ENCODE measurements around the gene ACYP2.
A peak's percentile ranks its signal among the peaks of the same experiment; 100 is the strongest.

Gene ACYP2

GRCh38 chr2:54267577-54267976 is 152.2 kb downstream of the ACYP2 start:
- WGBS (ENCODE audit: extremely low coverage, insufficient coverage, low lambda C conversion rate) = no CpG with 5 or more reads among the region's 1 CpG
- Histone ChIP-seq H3K4ac (ENCODE audit: low read depth, low read length) (no peak overlapping the region), H4K8ac (ENCODE audit: low read depth, low read length) (no peak overlapping the region), H3K79me2 (ENCODE audit: control insufficient read depth, insufficient read depth, low read length) (no peaks in the 10 kb centered on the region), H2BK5ac (ENCODE audit: low read length) (no peak overlapping the region), H3K56ac (ENCODE audit: low read length) (no peak overlapping the region), H3K4me2 (ENCODE audit: low read length) (no peak overlapping the region), H3K27ac (ENCODE audit: low read depth, low read length) (no peak overlapping the region), H3K79me1 (ENCODE audit: low read length) (no peaks in the 10 kb centered on the region), H3K18ac (ENCODE audit: low read length) (no peak overlapping the region), H2AK5ac (ENCODE audit: low read length) (no peak overlapping the region), H2BK120ac (ENCODE audit: low read depth, low read length) (no peak overlapping the region), H3K36me3 (ENCODE audit: control insufficient read depth, insufficient read depth, low read length) (no peaks in the 10 kb centered on the region), H3K27me3 (ENCODE audit: insufficient read depth, low read length, poor library complexity) (no peaks in the 10 kb centered on the region), H3K23ac (ENCODE audit: low read length) (no peak overlapping the region), H3K4me1 (ENCODE audit: control insufficient read depth, low read depth, low read length) (no peaks in the 10 kb centered on the region), H4K5ac (ENCODE audit: low read length) (no peak overlapping the region), H3K4me3 (ENCODE audit: low read length) (no peak overlapping the region), H2BK15ac (replicated peaks; ENCODE audit: low read depth) (no peak overlapping the region), H3K9ac (ENCODE audit: low read length) (no peak overlapping the region)
- DNase-seq = no peak

- no peaks in the 10 kb centered on the region for H3K79me2 ChIP-seq (ENCODE audit: control insufficient read depth, insufficient read depth, low read length)
- H2BK15ac ChIP-seq (replicated peaks; ENCODE audit: low read depth) = no peak overlapping the region
- H3K4me1 ChIP-seq (ENCODE audit: control insufficient read depth, low read depth, low read length) = no peaks in the 10 kb centered on the region
- no peaks in the 10 kb centered on the region for H3K27me3 ChIP-seq (ENCODE audit: insufficient read depth, low read length, poor library complexity)
- H2BK120ac ChIP-seq (ENCODE audit: low read depth, low read length) = no peak overlapping the region
- DNase-seq = no peak
- no peak overlapping the region for H3K18ac ChIP-seq (ENCODE audit: low read length)
- H4K8ac ChIP-seq (ENCODE audit: low read depth, low read length) = no peak overlapping the region
- no peaks in the 10 kb centered on the region for H3K79me1 ChIP-seq (ENCODE audit: low read length)
- H3K27ac ChIP-seq (ENCODE audit: low read depth, low read length) = no peak overlapping the region
- H3K9ac ChIP-seq (ENCODE audit: low read length) = no peak overlapping the region
- H3K56ac ChIP-seq (ENCODE audit: low read length) = no peak overlapping the region
- H3K4me2 ChIP-seq (ENCODE audit: low read length) = no peak overlapping the region
- H3K36me3 ChIP-seq (ENCODE audit: control insufficient read depth, insufficient read depth, low read length) = no peaks in the 10 kb centered on the region
- H3K4me3 ChIP-seq (ENCODE audit: low read length) = no peak overlapping the region
- H4K5ac ChIP-seq (ENCODE audit: low read length) = no peak overlapping the region
- H2BK5ac ChIP-seq (ENCODE audit: low read length) = no peak overlapping the region
- no peak overlapping the region for H3K23ac ChIP-seq (ENCODE audit: low read length)
- H3K4ac ChIP-seq (ENCODE audit: low read depth, low read length) = no peak overlapping the region
- WGBS (ENCODE audit: extremely low coverage, insufficient coverage, low lambda C conversion rate) = no CpG with 5 or more reads among the region's 4 CpGs
- no peak overlapping the region for H2AK5ac ChIP-seq (ENCODE audit: low read length)
These were observed 155.8 kb downstream of the ACYP2 start for GRCh38 chr2:54271189-54271588.

GRCh38 chr2:54271843-54272627 is 156.6 kb downstream of the ACYP2 start:
- no peak overlapping the region for H2AK5ac ChIP-seq (ENCODE audit: low read length)
- no peaks in the 10 kb centered on the region for H3K79me1 ChIP-seq (ENCODE audit: low read length)
- H3K4ac ChIP-seq (ENCODE audit: low read depth, low read length) = no peak overlapping the region
- H3K4me3 ChIP-seq (ENCODE audit: low read length) = no peak overlapping the region
- H3K23ac ChIP-seq (ENCODE audit: low read length) = no peak overlapping the region
- H3K9ac ChIP-seq (ENCODE audit: low read length) = no peak overlapping the region
- H2BK120ac ChIP-seq (ENCODE audit: low read depth, low read length) = no peak overlapping the region
- no peaks in the 10 kb centered on the region for H3K4me1 ChIP-seq (ENCODE audit: control insufficient read depth, low read depth, low read length)
- H3K4me2 ChIP-seq (ENCODE audit: low read length) = no peak overlapping the region
- H4K5ac ChIP-seq (ENCODE audit: low read length) = no peak overlapping the region
- no peaks in the 10 kb centered on the region for H3K27me3 ChIP-seq (ENCODE audit: insufficient read depth, low read length, poor library complexity)
- H3K27ac ChIP-seq (ENCODE audit: low read depth, low read length) = no peak overlapping the region
- H3K79me2 ChIP-seq (ENCODE audit: control insufficient read depth, insufficient read depth, low read length) = no peaks in the 10 kb centered on the region
- H3K36me3 ChIP-seq (ENCODE audit: control insufficient read depth, insufficient read depth, low read length) = no peaks in the 10 kb centered on the region
- no peak overlapping the region for H2BK15ac ChIP-seq (replicated peaks; ENCODE audit: low read depth)
- no peak overlapping the region for H4K8ac ChIP-seq (ENCODE audit: low read depth, low read length)
- DNase-seq = no peak
- no peak overlapping the region for H3K56ac ChIP-seq (ENCODE audit: low read length)
- H2BK5ac ChIP-seq (ENCODE audit: low read length) = no peak overlapping the region
- no CpG with 5 or more reads among the region's 6 CpGs for WGBS (ENCODE audit: extremely low coverage, insufficient coverage, low lambda C conversion rate)
- no peak overlapping the region for H3K18ac ChIP-seq (ENCODE audit: low read length)

- H3K27me3 ChIP-seq (ENCODE audit: insufficient read depth, low read length, poor library complexity) = no peaks in the 10 kb centered on the region
- H3K79me1 ChIP-seq (ENCODE audit: low read length) = no peaks in the 10 kb centered on the region
- DNase-seq = no peak
- H3K9ac ChIP-seq (ENCODE audit: low read length) = no peak overlapping the region
- no peak overlapping the region for H4K8ac ChIP-seq (ENCODE audit: low read depth, low read length)
- no peak overlapping the region for H3K4ac ChIP-seq (ENCODE audit: low read depth, low read length)
- H4K5ac ChIP-seq (ENCODE audit: low read length) = no peak overlapping the region
- H2BK120ac ChIP-seq (ENCODE audit: low read depth, low read length) = no peak overlapping the region
- no peak overlapping the region for H2AK5ac ChIP-seq (ENCODE audit: low read length)
- no peaks in the 10 kb centered on the region for H3K79me2 ChIP-seq (ENCODE audit: control insufficient read depth, insufficient read depth, low read length)
- no peak overlapping the region for H3K4me3 ChIP-seq (ENCODE audit: low read length)
- no peaks in the 10 kb centered on the region for H3K36me3 ChIP-seq (ENCODE audit: control insufficient read depth, insufficient read depth, low read length)
- H3K23ac ChIP-seq (ENCODE audit: low read length) = no peak overlapping the region
- H3K56ac ChIP-seq (ENCODE audit: low read length) = no peak overlapping the region
- WGBS (ENCODE audit: extremely low coverage, insufficient coverage, low lambda C conversion rate) = no CpG with 5 or more reads among the region's 1 CpG
- no peak overlapping the region for H3K27ac ChIP-seq (ENCODE audit: low read depth, low read length)
- H2BK15ac ChIP-seq (replicated peaks; ENCODE audit: low read depth) = no peak overlapping the region
- no peaks in the 10 kb centered on the region for H3K4me1 ChIP-seq (ENCODE audit: control insufficient read depth, low read depth, low read length)
- no peak overlapping the region for H3K18ac ChIP-seq (ENCODE audit: low read length)
- no peak overlapping the region for H3K4me2 ChIP-seq (ENCODE audit: low read length)
- no peak overlapping the region for H2BK5ac ChIP-seq (ENCODE audit: low read length)
These were observed 159.4 kb downstream of the ACYP2 start for GRCh38 chr2:54274781-54275242.

GRCh38 chr2:54275541-54275940 is 160.1 kb downstream of the ACYP2 start:
- Histone ChIP-seq H3K4ac (ENCODE audit: low read depth, low read length) (no peak overlapping the region), H3K79me1 (ENCODE audit: low read length) (no peaks in the 10 kb centered on the region), H3K27ac (ENCODE audit: low read depth, low read length) (no peak overlapping the region), H2AK5ac (ENCODE audit: low read length) (no peak overlapping the region), H2BK5ac (ENCODE audit: low read length) (no peak overlapping the region), H3K9ac (ENCODE audit: low read length) (no peak overlapping the region), H3K4me3 (ENCODE audit: low read length) (no peak overlapping the region), H3K27me3 (ENCODE audit: insufficient read depth, low read length, poor library complexity) (no peaks in the 10 kb centered on the region), H2BK15ac (replicated peaks; ENCODE audit: low read depth) (no peak overlapping the region), H3K36me3 (ENCODE audit: control insufficient read depth, insufficient read depth, low read length) (no peaks in the 10 kb centered on the region), H4K5ac (ENCODE audit: low read length) (no peak overlapping the region), H3K4me1 (ENCODE audit: control insufficient read depth, low read depth, low read length) (no peaks in the 10 kb centered on the region), H3K4me2 (ENCODE audit: low read length) (no peak overlapping the region), H3K79me2 (ENCODE audit: control insufficient read depth, insufficient read depth, low read length) (no peaks in the 10 kb centered on the region), H4K8ac (ENCODE audit: low read depth, low read length) (no peak overlapping the region), H2BK120ac (ENCODE audit: low read depth, low read length) (no peak overlapping the region), H3K23ac (ENCODE audit: low read length) (no peak overlapping the region), H3K56ac (ENCODE audit: low read length) (no peak overlapping the region), H3K18ac (ENCODE audit: low read length) (no peak overlapping the region)
- no peak for DNase-seq
- no CpG with 5 or more reads among the region's 2 CpGs for WGBS (ENCODE audit: extremely low coverage, insufficient coverage, low lambda C conversion rate)

- peak; percentile 60 for DNase-seq
- H3K4ac ChIP-seq (ENCODE audit: low read depth, low read length) = no peak overlapping the region
- H3K56ac ChIP-seq (ENCODE audit: low read length) = no peak overlapping the region
- H2BK5ac ChIP-seq (ENCODE audit: low read length) = no peak overlapping the region
- no peak overlapping the region for H3K27ac ChIP-seq (ENCODE audit: low read depth, low read length)
- no peak overlapping the region for H4K5ac ChIP-seq (ENCODE audit: low read length)
- no peak overlapping the region for H3K23ac ChIP-seq (ENCODE audit: low read length)
- no peaks in the 10 kb centered on the region for H3K4me1 ChIP-seq (ENCODE audit: control insufficient read depth, low read depth, low read length)
- H3K79me2 ChIP-seq (ENCODE audit: control insufficient read depth, insufficient read depth, low read length) = no peaks in the 10 kb centered on the region
- no peak overlapping the region for H2BK120ac ChIP-seq (ENCODE audit: low read depth, low read length)
- no peak overlapping the region for H2BK15ac ChIP-seq (replicated peaks; ENCODE audit: low read depth)
- H3K27me3 ChIP-seq (ENCODE audit: insufficient read depth, low read length, poor library complexity) = no peaks in the 10 kb centered on the region
- H3K9ac ChIP-seq (ENCODE audit: low read length) = no peak overlapping the region
- no peaks in the 10 kb centered on the region for H3K79me1 ChIP-seq (ENCODE audit: low read length)
- no peak overlapping the region for H3K18ac ChIP-seq (ENCODE audit: low read length)
- no peak overlapping the region for H4K8ac ChIP-seq (ENCODE audit: low read depth, low read length)
- no peak overlapping the region for H3K4me3 ChIP-seq (ENCODE audit: low read length)
- H3K4me2 ChIP-seq (ENCODE audit: low read length) = no peak overlapping the region
- H2AK5ac ChIP-seq (ENCODE audit: low read length) = no peak overlapping the region
- H3K36me3 ChIP-seq (ENCODE audit: control insufficient read depth, insufficient read depth, low read length) = no peaks in the 10 kb centered on the region
- WGBS (ENCODE audit: extremely low coverage, insufficient coverage, low lambda C conversion rate) = no CpG with 5 or more reads among the region's 2 CpGs
These were observed 164.0 kb downstream of the ACYP2 start for GRCh38 chr2:54279385-54279784.
